H1 (cell line): ENCODE data around the gene CGREF1. TPM values are rescaled to one million over a fixed set of nuclear protein-coding genes. Genes with fewer than 3 reads are reported as not detected.

Experiments used
- CBX8 ChIP-seq: fragments of 300-800, 300-1000 bp; sonication (generic); IDR thresholded peaks from 2 replicates; pipeline ENCODE4 v1.7.1; 2016; ENCODE audit warnings: low read depth, low read length, borderline replicate concordance
- polyA plus RNA-seq, 7 experiments: library from polyadenylated mRNA; depleted of rRNA in 3 of 7; stranded (reverse) in 5 of 7; unstranded in 2 of 7; fragments of >200 nt in 5 of 7; fragments of 200-250 nt in 2 of 7; gene quantifications; 1 replicate in 5 of 7; 2 replicates in 1 of 7; 4 replicates in 1 of 7; pipeline versions ENCODE4 v1.2.1 to v1.2.3, GENCODE V29; 2011 to 2013; ENCODE audit warnings: missing spikeins in 2 of 7, mixed read lengths in 2 of 7
- total RNA-seq: library from RNA; stranded (reverse); fragmentation: NEBNext Ultra II Directional; extraction: Animal tissue kit (Norgen Biotek cat#: 25700); gene quantifications from 2 replicates; pipeline ENCODE4 v1.2.1, GENCODE V29; 2021

The CGREF1 gene
- total and polyA plus RNA-seq, 2 of the 8 experiments (the other 6 are each of a cell fraction or from before 2014, with no cell fraction given), result 2.5 to 3.4 TPM

DNA sequence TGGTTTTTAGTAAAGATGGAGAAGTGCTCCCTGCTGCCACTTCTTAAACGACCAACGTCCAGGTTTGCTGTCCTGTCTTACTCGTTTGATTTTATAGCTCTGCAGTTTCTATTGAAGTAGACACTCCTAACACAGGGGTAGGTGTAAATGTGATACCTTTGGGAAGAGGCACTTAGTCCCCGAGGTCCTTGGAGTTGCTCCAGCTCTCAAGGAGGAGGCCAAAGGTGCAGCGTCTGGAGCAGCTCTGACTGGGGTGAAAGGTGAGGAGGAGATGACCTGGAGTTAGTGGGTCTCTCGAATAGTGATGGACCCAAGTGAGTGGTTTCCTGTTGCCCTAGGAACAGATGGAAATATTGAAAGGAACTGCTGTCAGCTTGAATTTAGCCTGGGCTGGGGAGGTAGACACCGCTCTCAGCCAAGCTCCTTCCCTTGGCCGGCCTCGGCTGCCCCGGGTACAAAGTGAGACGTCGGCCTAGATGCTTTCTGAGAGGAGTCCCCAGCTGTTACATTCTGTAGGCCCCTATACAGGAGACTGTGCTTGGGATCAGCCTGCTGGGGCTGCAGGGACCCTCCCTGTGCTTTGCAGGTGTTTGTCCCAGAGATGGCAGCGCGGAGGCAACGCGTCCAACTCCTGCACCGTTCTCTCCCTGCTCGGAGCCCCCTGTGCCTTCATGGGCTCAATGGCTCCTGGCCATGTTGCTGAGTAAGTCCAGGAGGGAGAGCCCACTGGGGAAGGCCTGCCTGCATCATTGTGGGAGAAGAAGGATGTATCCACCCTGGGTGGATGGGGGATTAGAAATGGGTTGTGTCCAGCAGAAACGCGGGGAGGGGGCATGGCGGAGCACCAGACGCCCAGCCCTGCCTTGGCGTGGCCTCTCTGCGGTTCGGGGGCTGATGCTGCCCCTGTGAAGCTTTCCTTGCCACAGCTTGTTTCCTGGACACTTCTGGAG, 26.9 kb downstream of the CGREF1 start (continued):
- no peak for TF ChIP-seq CBX8
